ENCODE measurements around the gene KLHL12. TPM values are rescaled to one million over a fixed set of nuclear protein-coding genes. Genes with fewer than 3 reads are reported as not detected.
"Not testable (repeated sequence)": the region's sequence is repeated elsewhere in the genome, so short reads cannot be mapped to it uniquely, and the experiment has no call there.

The KLHL12 gene
- total and polyA plus RNA-seq, 2 of the 8 experiments (the other 6 are each of a cell fraction or from before 2014, with no cell fraction given), result 27.2 to 33.3 TPM

DNA sequence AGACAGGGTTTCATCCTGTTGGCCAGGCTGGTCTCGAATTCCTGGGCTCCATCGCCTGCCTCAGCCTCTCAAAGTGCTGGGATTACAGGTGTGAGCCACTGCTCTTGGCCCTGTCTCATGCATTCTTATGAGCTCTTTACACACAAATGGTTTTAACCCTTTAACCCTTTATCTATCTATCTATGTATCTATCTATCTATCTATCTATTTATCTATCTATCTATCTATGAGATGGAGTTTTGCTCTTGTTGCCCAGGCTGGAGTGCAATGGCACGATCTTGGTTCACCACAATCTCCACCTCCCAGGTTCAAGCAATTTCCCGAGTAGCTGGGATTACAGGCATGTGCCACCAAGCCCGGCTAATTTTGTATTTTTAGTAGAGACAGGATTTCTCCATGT is 23.2 kb downstream of the KLHL12 start:
- H3K23ac ChIP-seq (ENCODE audit: insufficient read length); H2BK120ac ChIP-seq (replicated peaks; ENCODE audit: low read depth, low read length); H4K20me1 ChIP-seq (replicated peaks in 1 of 2; ENCODE audit: control insufficient read depth in 1 of 2, insufficient read depth in 2 of 2, low read length in 2 of 2); H2BK5ac ChIP-seq (ENCODE audit: low read depth, low read length); H4K91ac ChIP-seq (replicated peaks; ENCODE audit: insufficient read length, low read length); H3K79me1 ChIP-seq (ENCODE audit: low read depth, low read length); FAIRE-seq; H3K9ac ChIP-seq (replicated peaks in 1 of 4; ENCODE audit: extremely low read depth in 1 of 4, low read depth in 3 of 4, low read length in 3 of 4); H3K14ac ChIP-seq (ENCODE audit: insufficient read length); DNase-seq (ENCODE audit: low read depth in 1 of 2, low spot score in 2 of 2); H3K4me1 ChIP-seq (replicated peaks in 1 of 4; ENCODE audit: control insufficient read depth in 3 of 4, insufficient read depth in 4 of 4, low read length in 3 of 4); H3K18ac ChIP-seq (ENCODE audit: extremely low read depth, low read length); H3K4me2 ChIP-seq (ENCODE audit: insufficient read depth in 1 of 2, low read depth in 2 of 2, low read length in 2 of 2); H3K27ac ChIP-seq (ENCODE audit: low read depth, low read length); H2AK5ac ChIP-seq (ENCODE audit: low read depth, low read length); H4K5ac ChIP-seq (ENCODE audit: insufficient read length, low read depth, low read length); H4K8ac ChIP-seq (ENCODE audit: extremely low read depth, insufficient read depth, low read length); H2BK12ac ChIP-seq (ENCODE audit: low read depth, low read length); H3K27me3 ChIP-seq (replicated peaks in 1 of 4; ENCODE audit: control insufficient read depth in 3 of 4, extremely low read depth in 1 of 4, insufficient read depth in 3 of 4, low read length in 3 of 4); H2BK15ac ChIP-seq (ENCODE audit: low read length); H3K79me2 ChIP-seq (ENCODE audit: control insufficient read depth in 1 of 2, insufficient read depth in 2 of 2, low read length in 2 of 2); H3K56ac ChIP-seq (replicated peaks; ENCODE audit: insufficient read length, low read depth, low read length); H3K9me3 ChIP-seq (ENCODE audit: insufficient read depth in 2 of 2, low read depth in 1 of 2, low read length in 1 of 2); H2BK20ac ChIP-seq (ENCODE audit: low read length); H3K4ac ChIP-seq (replicated peaks; ENCODE audit: insufficient read length, low read depth, low read length); H2AFZ ChIP-seq (ENCODE audit: low read length); H3K4me3 ChIP-seq (ENCODE audit: extremely low read depth in 1 of 4, insufficient read depth in 2 of 4, low read depth in 3 of 4, low read length in 4 of 4); H3K23me2 ChIP-seq (ENCODE audit: low read depth, low read length): not testable (repeated sequence)
- ChIA-PET CTCF (ENCODE audit: partially characterized antibody) (interaction anchor here (1.4 to 1.7 kb wide), 2 partner anchors 22 to 124 kb away, joined by 4 to 5 read pairs; no protein-coding TSS in a partner anchor), POLR2A (ENCODE audit: partially characterized antibody) (interaction anchor here (0.6 to 2.2 kb wide), 4 partner anchors 14 to 103 kb away, joined by 3 to 5 read pairs (median 4); partner anchors contain the start of gene TMEM183A)
- H3K36me3 ChIP-seq (ENCODE audit: control insufficient read depth in 2 of 4, insufficient read depth in 4 of 4, low read length in 3 of 4), result peaks cover 0 to 24% (median 7%) of the 10 kb centered on the region in 4 experiments; a peak in 7 of 8 replicates
- WGBS, 2 experiments (ENCODE audit: extremely low coverage in 1 of 2, insufficient coverage in 1 of 2, insufficient read length in 1 of 2, insufficient replicate concordance in 2 of 2, low coverage in 1 of 2, low lambda C conversion rate in 2 of 2, missing lambda C conversion rate in 1 of 2), result 96% methylated on average over 5 of the region's 5 CpGs; no CpG with 5 or more reads in 1 of the 2 experiments
